HCT116 (cell line): ENCODE measurements around the gene IDUA. TPM values are rescaled to one million over a fixed set of nuclear protein-coding genes. Genes with fewer than 3 reads are reported as not detected.

Experiments used
- ATAC-seq: fragments of 200-7000 bp; cut with Tn5 transposase; 2 replicates; pipeline ENCODE4 v1.9.1; 2020; ENCODE audit warnings: mild to moderate bottlenecking, moderate library complexity
- BruUV-seq: library from RNA; stranded (reverse); fragments of 400-500 nt; replicated peaks from 2 replicates; lab custom pipeline; 2021; lab: Mats Ljungman, UMichigan
- CTCF ChIA-PET: fragments of 300-600 bp; sonication (Branson Sonifier 250); formaldehyde crosslinking; loops from one replicate; lab custom pipeline; 2021; ENCODE audit warnings: antibody characterized with exemption; lab: Charles Lee
- POLR2A ChIA-PET: fragments of 300-600, 350-600 bp; sonication (Branson Sonifier 250); formaldehyde crosslinking; loops from one replicate; lab custom pipeline; 2021; ENCODE audit warnings: antibody characterized with exemption; lab: Charles Lee
- RAD21 ChIA-PET, 2 experiments: fragments of 300-600 bp; sonication (Branson Sonifier 250); formaldehyde crosslinking; loops; one replicate each; lab custom pipeline; 2023; ENCODE audit warnings: low total read pairs in 2 of 2; ENCODE audit not compliant: uncharacterized antibody in 2 of 2, unreplicated experiment in 2 of 2, low non-redundant PET in 1 of 2; lab: Charles Lee
- DNase-seq: peaks from one replicate; pipeline ENCODE4 v3.0.0-alpha.2; 2010; ENCODE audit warnings: low read depth, low spot score
- H2AFZ ChIP-seq: fragments of 200-600 bp; shearing (Covaris generic), sonication (generic); 2 replicates; pipeline ENCODE4 v1.6.1; 2017; ENCODE audit warnings: low read depth, mixed run types, mixed read lengths, antibody characterized with exemption, low read length; ENCODE audit not compliant: poor library complexity, severe bottlenecking
- H3K27ac ChIP-seq: 2 replicates; pipeline ENCODE4 v1.5.1; 2012; ENCODE audit warnings: low read depth, low read length
- H3K27me3 ChIP-seq: fragments of 200-600 bp; sonication (generic); 2 replicates; pipeline ENCODE4 v1.6.1; 2016; ENCODE audit warnings: mixed run types, low read length, mixed read lengths; ENCODE audit not compliant: insufficient read depth
- H3K36me3 ChIP-seq, 2 experiments: fragments of 200-500 bp in 1 of 2; fragments of 200-600 bp in 1 of 2; sonication (Bioruptor generic) in 1 of 2; sonication (generic) in 1 of 2; 2 replicates each; pipeline versions ENCODE4 v1.5.1 to v1.6.1; 2014 to 2016; ENCODE audit warnings: low read length in 2 of 2, inconsistent platforms in 1 of 2, mixed read lengths in 1 of 2, mixed run types in 1 of 2; ENCODE audit not compliant: insufficient read depth in 2 of 2, control insufficient read depth in 1 of 2
- H3K4me1 ChIP-seq, 2 experiments: fragments of 200-600 bp in 1 of 2; sonication (generic) in 1 of 2; 2 replicates each; pipeline versions ENCODE4 v1.5.1 to v1.6.1; 2012 to 2017; ENCODE audit warnings: low read length in 2 of 2, inconsistent platforms in 1 of 2, mild to moderate bottlenecking in 1 of 2, mixed read lengths in 1 of 2, mixed run types in 1 of 2, moderate library complexity in 1 of 2; ENCODE audit not compliant: insufficient read depth in 2 of 2, control insufficient read depth in 1 of 2
- H3K4me2 ChIP-seq: fragments of 200-600 bp; sonication (generic); 2 replicates; pipeline ENCODE4 v1.6.1; 2017; ENCODE audit warnings: mixed run types, low read length, mixed read lengths
- H3K4me3 ChIP-seq, 2 experiments: fragments of 200-600 bp in 1 of 2; sonication (generic) in 1 of 2; replicated peaks in 1 of 2; 2 replicates each; pipeline ENCODE4 v1.5.1; 2011 to 2016; ENCODE audit warnings: low read length in 2 of 2, control low read depth in 1 of 2, low read depth in 1 of 2, mild to moderate bottlenecking in 1 of 2, mixed read lengths in 1 of 2, mixed run types in 1 of 2
- H3K79me2 ChIP-seq: fragments of 200-600 bp; sonication (generic); 2 replicates; pipeline ENCODE4 v1.6.1; 2017; ENCODE audit warnings: mild to moderate bottlenecking, mixed run types, low read length, moderate library complexity, mixed read lengths; ENCODE audit not compliant: insufficient read depth
- H3K9ac ChIP-seq: fragments of 200-600 bp; sonication (generic); 2 replicates; pipeline ENCODE4 v1.6.1; 2016; ENCODE audit warnings: low read length, mixed read lengths
- H3K9me2 ChIP-seq: fragments of 200-600 bp; sonication (generic), shearing (Covaris generic); 2 replicates; pipeline ENCODE4 v1.6.1; 2017; ENCODE audit warnings: mixed run types, mild to moderate bottlenecking, moderate library complexity; ENCODE audit not compliant: insufficient read depth
- H3K9me3 ChIP-seq, 2 experiments: fragments of 200-500 bp in 1 of 2; fragments of 200-600 bp in 1 of 2; sonication (Bioruptor generic) in 1 of 2; sonication (generic) in 1 of 2; 2 replicates each; pipeline ENCODE4 v1.6.1; 2014 to 2017; ENCODE audit warnings: low read length in 2 of 2, mixed read lengths in 2 of 2, inconsistent platforms in 1 of 2, low read depth in 1 of 2, mild to moderate bottlenecking in 1 of 2, mixed run types in 1 of 2, moderate library complexity in 1 of 2; ENCODE audit not compliant: control insufficient read depth in 1 of 2, insufficient read depth in 1 of 2
- H4K20me1 ChIP-seq: fragments of 200-600 bp; sonication (generic), shearing (Covaris generic); 2 replicates; pipeline ENCODE4 v1.6.1; 2017; ENCODE audit warnings: mixed run types, mild to moderate bottlenecking, moderate library complexity; ENCODE audit not compliant: insufficient read depth
- CBX3 ChIP-seq: IDR thresholded peaks from 2 replicates; pipeline ENCODE4 v1.6.1; 2012; ENCODE audit warnings: low read depth
- CEBPB ChIP-seq: IDR thresholded peaks from 2 replicates; pipeline ENCODE4 v1.6.1; 2012; ENCODE audit warnings: low read depth
- EGR1 ChIP-seq: IDR thresholded peaks from 2 replicates; pipeline ENCODE4 v1.6.1; 2012; ENCODE audit warnings: low read depth
- ELF1 ChIP-seq: IDR thresholded peaks from 2 replicates; pipeline ENCODE4 v1.6.1; 2012; ENCODE audit warnings: low read depth, borderline replicate concordance
- EZH2 ChIP-seq: fragments of 200-600 bp; sonication (generic); IDR thresholded peaks from 2 replicates; pipeline ENCODE4 v1.6.1; 2017; ENCODE audit warnings: antibody characterized with exemption, mixed run types
- EZH2phosphoT487 ChIP-seq: fragments of 200-600 bp; IDR thresholded peaks from 2 replicates; pipeline ENCODE4 v1.6.1; 2018; ENCODE audit warnings: antibody characterized with exemption, borderline replicate concordance
- MAX ChIP-seq: IDR thresholded peaks from 2 replicates; pipeline ENCODE4 v1.6.1; 2012
- POLR2A ChIP-seq: IDR thresholded peaks from 2 replicates; pipeline ENCODE4 v1.7.0; 2011; ENCODE audit warnings: borderline replicate concordance; ENCODE audit not compliant: insufficient read depth, insufficient read length; ENCODE audit errors: extremely low read depth
- POLR2AphosphoS5 ChIP-seq: IDR thresholded peaks from 2 replicates; pipeline ENCODE4 v1.6.1; 2011; ENCODE audit warnings: mild to moderate bottlenecking, low read depth, low read length, moderate library complexity
- RAD21 ChIP-seq: IDR thresholded peaks from 2 replicates; pipeline ENCODE4 v1.6.1; 2012; ENCODE audit warnings: low read depth, mild to moderate bottlenecking
- REST ChIP-seq: IDR thresholded peaks from 2 replicates; pipeline ENCODE4 v1.6.1; 2012; ENCODE audit warnings: low read depth
- SP1 ChIP-seq: IDR thresholded peaks from 2 replicates; pipeline ENCODE4 v1.6.1; 2012; ENCODE audit warnings: low read depth
- TCF7L2 ChIP-seq: IDR thresholded peaks from 2 replicates; pipeline ENCODE4 v1.7.0; 2011; ENCODE audit warnings: borderline replicate concordance, inconsistent platforms; ENCODE audit not compliant: insufficient read depth, insufficient read length; ENCODE audit errors: extremely low read depth
- YY1 ChIP-seq: IDR thresholded peaks from 2 replicates; pipeline ENCODE4 v1.6.1; 2011; ENCODE audit warnings: low read length, low read depth, moderate library complexity, mild to moderate bottlenecking; ENCODE audit not compliant: insufficient replicate concordance; ENCODE audit errors: extremely low read depth
- ZNF274 ChIP-seq: fragments of 200-500 bp; sonication (Bioruptor generic); IDR thresholded peaks from 2 replicates; pipeline ENCODE4 v1.6.1; 2014; ENCODE audit warnings: mild to moderate bottlenecking, low read depth, low read length, inconsistent platforms
- intact Hi-C: fragments of 100-400 bp; cut with micrococcal nuclease; formaldehyde crosslinking; loops from 2 replicates; pipeline ENCODE4 v1.10.0; 2022
- total RNA-seq: library from RNA; stranded (reverse); gene quantifications from one replicate; pipeline ENCODE4 v1.2.1, GENCODE V29; 2021; ENCODE audit not compliant: unreplicated experiment
- TF ChIP-seq, protein P1 (sequence below), 3 experiments: fragments of 200-600 bp in 1 of 3; sonication (generic) in 1 of 3; IDR thresholded peaks in 2 of 3; conservative IDR thresholded peaks in 1 of 3; 2 replicates each; pipeline ENCODE4 v1.5.1; 2012 to 2017; ENCODE audit warnings: low read depth in 2 of 3, low read length in 2 of 3, antibody characterized with exemption in 1 of 3, borderline replicate concordance in 1 of 3, control low read depth in 1 of 3, mild to moderate bottlenecking in 1 of 3, mixed read lengths in 1 of 3, mixed run types in 1 of 3, moderate library complexity in 1 of 3; ENCODE audit not compliant: insufficient read depth in 1 of 3
- TF ChIP-seq, protein P2 (sequence below): IDR thresholded peaks from 2 replicates; pipeline ENCODE4 v1.6.1; 2012
- TF ChIP-seq, protein P3 (sequence below): IDR thresholded peaks from 2 replicates; pipeline ENCODE4 v1.6.1; 2011; ENCODE audit warnings: mild to moderate bottlenecking, low read length, moderate library complexity; ENCODE audit not compliant: insufficient replicate concordance; ENCODE audit errors: extremely low read depth

Gene IDUA
- total RNA-seq, 1 experiment from 2014 or later = 28.2 TPM

- H3K79me2 ChIP-seq = no peaks in the 10 kb centered on the region
- H3K27me3 ChIP-seq = no peaks in the 10 kb centered on the region
- no peak overlapping the region for H3K4me3 ChIP-seq
- intact Hi-C loops = no loop called here
- POLR2A ChIA-PET = no interaction called here
- CTCF ChIA-PET = no interaction called here
- no peak overlapping the region for H2AFZ ChIP-seq
- TF ChIP-seq SP1 = no peak
- TF ChIP-seq, protein P1, sequence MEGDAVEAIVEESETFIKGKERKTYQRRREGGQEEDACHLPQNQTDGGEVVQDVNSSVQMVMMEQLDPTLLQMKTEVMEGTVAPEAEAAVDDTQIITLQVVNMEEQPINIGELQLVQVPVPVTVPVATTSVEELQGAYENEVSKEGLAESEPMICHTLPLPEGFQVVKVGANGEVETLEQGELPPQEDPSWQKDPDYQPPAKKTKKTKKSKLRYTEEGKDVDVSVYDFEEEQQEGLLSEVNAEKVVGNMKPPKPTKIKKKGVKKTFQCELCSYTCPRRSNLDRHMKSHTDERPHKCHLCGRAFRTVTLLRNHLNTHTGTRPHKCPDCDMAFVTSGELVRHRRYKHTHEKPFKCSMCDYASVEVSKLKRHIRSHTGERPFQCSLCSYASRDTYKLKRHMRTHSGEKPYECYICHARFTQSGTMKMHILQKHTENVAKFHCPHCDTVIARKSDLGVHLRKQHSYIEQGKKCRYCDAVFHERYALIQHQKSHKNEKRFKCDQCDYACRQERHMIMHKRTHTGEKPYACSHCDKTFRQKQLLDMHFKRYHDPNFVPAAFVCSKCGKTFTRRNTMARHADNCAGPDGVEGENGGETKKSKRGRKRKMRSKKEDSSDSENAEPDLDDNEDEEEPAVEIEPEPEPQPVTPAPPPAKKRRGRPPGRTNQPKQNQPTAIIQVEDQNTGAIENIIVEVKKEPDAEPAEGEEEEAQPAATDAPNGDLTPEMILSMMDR (IDR thresholded peaks at IDR 0.05 in 2 of 3, conservative IDR thresholded peaks at IDR 0.05 in 1 of 3; ENCODE audit: borderline replicate concordance in 1 of 3, insufficient read depth in 1 of 3, low read depth in 2 of 3, low read length in 2 of 3) = no peak
- TF ChIP-seq EZH2 = no peak
- TF ChIP-seq, protein P2, sequence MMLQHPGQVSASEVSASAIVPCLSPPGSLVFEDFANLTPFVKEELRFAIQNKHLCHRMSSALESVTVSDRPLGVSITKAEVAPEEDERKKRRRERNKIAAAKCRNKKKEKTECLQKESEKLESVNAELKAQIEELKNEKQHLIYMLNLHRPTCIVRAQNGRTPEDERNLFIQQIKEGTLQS = no peak
- no peak for TF ChIP-seq REST
- no peak for TF ChIP-seq ZNF274
- no peak for TF ChIP-seq RAD21
- TF ChIP-seq MAX = no peak
- TF ChIP-seq EGR1 = no peak
- TF ChIP-seq TCF7L2 = no peak
- no peak for TF ChIP-seq POLR2A
- TF ChIP-seq POLR2AphosphoS5 = no peak
- TF ChIP-seq CEBPB = no peak
- TF ChIP-seq, protein P3, sequence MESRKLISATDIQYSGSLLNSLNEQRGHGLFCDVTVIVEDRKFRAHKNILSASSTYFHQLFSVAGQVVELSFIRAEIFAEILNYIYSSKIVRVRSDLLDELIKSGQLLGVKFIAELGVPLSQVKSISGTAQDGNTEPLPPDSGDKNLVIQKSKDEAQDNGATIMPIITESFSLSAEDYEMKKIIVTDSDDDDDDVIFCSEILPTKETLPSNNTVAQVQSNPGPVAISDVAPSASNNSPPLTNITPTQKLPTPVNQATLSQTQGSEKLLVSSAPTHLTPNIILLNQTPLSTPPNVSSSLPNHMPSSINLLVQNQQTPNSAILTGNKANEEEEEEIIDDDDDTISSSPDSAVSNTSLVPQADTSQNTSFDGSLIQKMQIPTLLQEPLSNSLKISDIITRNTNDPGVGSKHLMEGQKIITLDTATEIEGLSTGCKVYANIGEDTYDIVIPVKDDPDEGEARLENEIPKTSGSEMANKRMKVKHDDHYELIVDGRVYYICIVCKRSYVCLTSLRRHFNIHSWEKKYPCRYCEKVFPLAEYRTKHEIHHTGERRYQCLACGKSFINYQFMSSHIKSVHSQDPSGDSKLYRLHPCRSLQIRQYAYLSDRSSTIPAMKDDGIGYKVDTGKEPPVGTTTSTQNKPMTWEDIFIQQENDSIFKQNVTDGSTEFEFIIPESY = no peak
- no peak for TF ChIP-seq EZH2phosphoT487
- TF ChIP-seq YY1 = no peak
- TF ChIP-seq ELF1 = no peak
- TF ChIP-seq CBX3 = no peak
- H3K36me3 ChIP-seq = no peaks in the 10 kb centered on the region
- RAD21 ChIA-PET = no interaction called here
- no peak for DNase-seq
- H3K27ac ChIP-seq = no peak overlapping the region
- H3K4me1 ChIP-seq = no peaks in the 10 kb centered on the region
- no peaks in the 10 kb centered on the region for H3K9me3 ChIP-seq
- H4K20me1 ChIP-seq = no peaks in the 10 kb centered on the region
- no peaks in the 10 kb centered on the region for H3K9me2 ChIP-seq
- no TSS peak for BruUV-seq
- H3K9ac ChIP-seq = no peak overlapping the region
- H3K4me2 ChIP-seq = no peak overlapping the region
- ATAC-seq = no peak
These were observed 35.7 kb upstream of the IDUA start for GRCh38 chr4:951186-951585.
